Activated T-cell treated with anti-CD3 and anti-CD28 coated beads for 1 hour (primary cell): ENCODE data around the gene ADK.
"Not testable (repeated sequence)": the region's sequence is repeated elsewhere in the genome, so short reads cannot be mapped to it uniquely, and the experiment has no call there.

Source experiments
- DNase-seq: peaks from one replicate; pipeline ENCODE4 v3.0.0-alpha.2; 2020; ENCODE audit warnings: low read depth

Gene ADK

DNA sequence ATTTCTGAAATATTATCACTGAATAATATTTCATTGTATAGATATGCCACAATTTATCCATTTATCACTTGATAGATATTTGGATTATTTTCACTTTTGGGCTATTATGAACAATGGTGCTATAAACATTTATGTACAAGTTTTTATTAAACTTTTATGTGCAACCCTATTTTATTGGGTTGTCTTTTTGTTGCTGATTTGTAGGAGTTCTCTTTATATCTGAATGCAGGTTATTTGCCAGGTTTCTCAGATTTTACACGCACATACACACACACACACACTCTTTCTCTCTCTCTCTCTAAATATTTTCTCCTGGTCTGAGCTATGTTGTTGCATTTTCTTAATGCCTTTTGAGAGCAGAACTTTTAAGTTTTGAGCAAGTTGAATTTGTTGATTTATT, 36.2 kb downstream of the ADK start:
- DNase-seq = no peak

DNA sequence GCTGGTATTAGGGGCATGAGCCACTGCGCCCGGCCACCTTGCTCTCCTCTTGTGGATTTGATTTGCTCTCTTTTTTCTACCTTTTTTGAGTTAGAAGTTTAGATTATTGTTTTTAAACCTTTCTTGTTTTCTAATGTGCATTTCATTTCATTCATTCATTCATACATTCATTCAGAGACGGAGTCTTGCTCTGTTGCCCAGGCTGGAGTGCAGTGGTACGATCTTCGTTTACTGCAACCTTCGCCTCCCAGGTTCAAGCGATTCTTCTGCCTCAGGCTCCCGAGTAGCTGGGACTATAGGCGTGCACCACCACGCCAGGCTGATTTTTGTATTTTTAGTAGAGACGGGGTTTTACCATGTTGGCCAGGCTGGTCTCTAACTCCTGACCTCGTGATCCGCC, 37.6 kb downstream of the ADK start:
- DNase-seq = not testable (repeated sequence)

DNA sequence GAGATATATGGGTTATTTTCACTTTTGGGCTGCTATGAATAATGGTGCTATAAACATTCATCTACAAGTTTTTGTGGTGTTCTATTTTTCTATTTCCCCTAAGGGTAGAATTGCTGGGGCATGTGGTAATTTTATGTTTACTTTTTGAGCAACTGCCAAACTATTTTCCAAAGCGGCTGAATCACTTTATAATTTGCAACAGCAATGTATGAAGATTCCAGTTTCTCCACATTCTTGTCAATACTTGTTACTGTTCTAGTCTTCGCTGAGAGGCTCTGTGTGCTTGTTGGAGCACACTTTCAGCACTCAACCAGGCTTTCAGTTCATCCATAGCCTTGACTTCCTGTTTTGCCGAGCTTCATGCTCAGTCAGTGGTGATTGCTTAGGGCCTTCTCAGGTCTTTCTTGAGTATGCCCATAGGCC, 39.0 kb downstream of the ADK start:
- no peak for DNase-seq

DNA sequence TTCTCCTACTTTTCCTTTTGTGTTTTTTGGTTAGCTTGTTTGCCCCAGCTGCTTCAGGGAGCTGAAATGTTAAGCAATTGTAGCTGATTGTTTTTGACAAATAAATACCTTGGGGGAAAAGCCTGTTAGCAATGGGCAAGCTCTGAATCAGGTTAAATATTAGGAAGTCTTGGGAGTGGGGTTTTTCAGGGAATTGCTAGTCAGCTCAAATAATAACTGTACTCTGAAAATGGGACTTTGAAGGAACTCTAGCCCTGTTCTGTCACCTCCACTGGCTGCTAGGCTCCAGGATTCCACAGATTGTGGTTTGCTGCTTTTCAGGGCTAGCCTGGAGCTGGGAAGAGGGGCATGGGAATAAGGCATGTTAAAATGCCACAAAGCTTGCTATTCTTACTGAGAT, 39.5 kb downstream of the ADK start:
- no peak for DNase-seq

DNA sequence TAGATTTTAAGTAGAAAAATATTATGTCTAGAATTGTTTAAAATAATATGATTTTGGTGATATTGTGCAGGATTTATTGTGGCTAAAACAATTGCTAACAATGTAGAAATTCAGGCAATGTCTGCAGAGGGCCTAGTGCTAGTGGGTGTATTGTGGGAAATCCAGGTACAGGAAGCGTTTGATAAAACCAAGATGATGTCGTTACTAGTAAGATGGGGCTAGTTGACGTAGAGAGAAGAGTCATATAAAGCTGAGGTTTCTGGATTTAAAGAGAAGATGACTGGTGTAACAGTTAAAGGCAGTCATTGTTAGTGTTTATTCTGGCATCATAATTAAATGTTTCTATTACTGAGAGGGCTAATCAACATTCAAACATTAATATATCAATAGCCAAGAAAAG, 43.5 kb downstream of the ADK start:
- DNase-seq = no peak

DNA sequence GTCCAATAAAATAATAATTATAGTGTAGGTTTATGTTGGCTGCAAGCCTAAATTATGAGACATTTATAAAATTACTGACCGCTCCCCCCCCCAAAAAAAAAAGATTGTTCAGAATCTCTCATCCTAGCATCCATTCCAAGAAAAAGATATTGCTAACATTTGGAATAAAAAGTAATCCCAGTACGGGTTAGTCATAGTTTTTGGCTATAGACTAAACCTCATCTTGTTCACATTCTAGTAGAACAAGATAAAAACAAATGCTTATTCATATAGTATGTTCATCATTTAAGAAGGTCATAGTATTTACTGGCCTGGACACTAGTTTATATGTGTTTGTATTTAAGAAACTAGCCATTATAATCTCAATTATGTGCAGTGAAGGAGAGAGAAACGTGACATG, 44.0 kb downstream of the ADK start:
- DNase-seq = no peak

DNA sequence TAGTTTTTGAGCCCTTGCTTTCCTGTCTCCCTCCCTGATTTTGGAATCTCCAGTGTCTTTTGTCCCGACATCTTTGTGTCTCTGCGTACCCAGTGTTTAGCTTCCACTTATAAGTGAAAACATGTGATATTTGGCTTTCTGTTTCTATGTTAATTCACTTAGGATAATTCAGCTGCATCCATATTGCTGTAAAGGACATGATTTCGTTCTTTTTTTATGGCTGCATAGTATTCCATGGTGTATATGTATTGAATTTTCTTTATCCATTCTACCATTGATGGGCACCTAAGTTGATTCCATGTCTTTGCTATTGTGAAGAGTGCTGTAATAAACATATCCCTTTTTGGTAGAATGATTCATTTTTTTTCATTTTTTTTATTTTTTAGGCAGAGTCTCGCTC, 48.3 kb downstream of the ADK start:
- DNase-seq = no peak

DNA sequence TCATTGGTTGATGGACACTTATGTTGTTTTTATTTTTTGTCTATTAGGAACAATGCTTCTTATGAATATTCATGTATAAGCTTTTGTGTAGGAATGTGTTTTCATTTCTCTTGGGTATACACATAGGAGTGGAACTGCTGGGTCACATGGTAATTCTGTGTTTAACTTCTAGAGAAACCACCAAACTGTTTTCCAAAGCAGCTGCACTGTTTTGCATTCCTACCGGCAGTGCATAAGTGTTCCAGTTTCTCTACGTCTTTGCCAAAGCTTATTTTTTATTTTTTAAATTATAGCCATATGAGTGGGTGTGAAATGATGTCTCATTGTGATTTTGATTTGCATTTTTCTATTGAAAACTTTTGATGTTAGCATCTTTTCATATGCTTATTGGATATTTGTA, 51.3 kb downstream of the ADK start:
- no peak for DNase-seq

DNA sequence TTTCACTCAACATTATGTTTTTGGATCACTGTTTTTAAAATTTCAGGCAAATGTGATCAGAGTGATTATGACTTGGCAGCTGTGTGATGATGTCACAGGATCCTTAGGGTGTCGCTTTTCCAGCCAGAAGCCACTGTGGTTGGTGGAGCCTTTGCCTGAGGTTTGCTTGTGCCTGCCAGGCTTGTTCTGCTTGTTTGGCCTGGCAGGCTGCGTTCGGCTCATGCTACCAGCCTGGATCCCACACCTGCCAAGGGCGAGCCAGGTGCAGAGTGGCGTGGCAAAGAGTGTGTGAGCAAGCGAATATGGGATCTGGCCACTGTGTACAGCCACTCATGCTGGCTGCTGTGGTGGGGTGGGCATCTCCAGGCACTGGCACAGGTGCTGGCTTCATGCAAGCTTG, 55.7 kb downstream of the ADK start:
- no peak for DNase-seq

DNA sequence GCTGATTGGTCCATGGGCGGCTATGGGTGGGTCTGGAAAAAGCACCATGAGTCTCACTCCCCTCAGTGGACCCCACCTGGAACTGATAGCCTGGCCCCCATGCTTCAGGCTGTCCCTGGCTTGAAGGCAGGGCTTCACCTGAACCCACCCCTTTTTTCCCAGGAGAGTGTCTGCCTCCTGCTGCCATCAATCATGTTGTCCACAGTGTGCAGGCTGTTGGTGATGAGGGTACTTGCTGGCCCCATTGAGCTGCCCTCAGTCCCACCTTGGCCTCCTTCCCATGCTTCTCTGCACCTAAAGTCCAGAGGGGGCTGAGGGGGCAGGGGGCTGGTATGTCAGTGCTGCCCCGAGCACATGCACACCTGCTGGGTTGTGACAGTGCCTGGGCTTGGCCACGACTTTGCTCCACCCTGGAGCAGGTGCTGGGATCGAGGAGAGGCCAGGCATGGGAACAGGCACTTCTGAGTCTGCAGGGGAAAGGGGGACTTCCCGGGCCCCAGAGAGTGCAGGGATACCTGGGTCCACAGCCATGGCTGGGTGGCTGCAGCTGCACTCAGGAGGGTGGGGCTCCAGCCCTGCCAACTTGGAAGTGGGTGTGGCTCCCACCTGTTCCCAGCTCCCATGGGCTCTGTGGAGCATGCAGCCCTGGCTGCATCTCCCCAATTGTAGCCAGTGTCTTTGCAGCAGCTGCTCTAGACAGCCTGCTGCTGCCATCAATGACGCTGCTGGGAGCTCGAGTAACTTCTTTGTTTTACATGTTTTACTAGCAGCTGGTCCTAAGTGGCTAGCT, 56.9 kb downstream of the ADK start:
- no peak for DNase-seq

DNA sequence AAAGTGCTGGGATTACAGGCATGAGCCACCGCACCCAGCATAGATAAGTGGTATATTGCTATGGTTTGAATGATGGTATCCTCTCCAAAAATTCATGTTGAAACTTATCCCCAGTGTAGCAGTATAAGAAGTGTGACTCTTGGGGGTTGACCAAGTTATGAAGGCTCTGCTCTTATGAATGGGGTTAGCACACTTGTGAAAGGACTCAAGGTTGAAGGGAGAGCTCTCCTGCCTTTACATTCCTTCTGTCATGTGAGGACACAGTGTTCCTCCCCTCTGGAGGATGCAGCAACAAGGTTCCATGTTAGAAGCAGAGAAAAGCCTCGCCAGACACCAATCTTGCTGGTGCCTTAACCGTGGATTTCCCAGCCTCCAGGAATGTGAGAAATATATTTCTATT, 58.0 kb downstream of the ADK start:
- no peak for DNase-seq

DNA sequence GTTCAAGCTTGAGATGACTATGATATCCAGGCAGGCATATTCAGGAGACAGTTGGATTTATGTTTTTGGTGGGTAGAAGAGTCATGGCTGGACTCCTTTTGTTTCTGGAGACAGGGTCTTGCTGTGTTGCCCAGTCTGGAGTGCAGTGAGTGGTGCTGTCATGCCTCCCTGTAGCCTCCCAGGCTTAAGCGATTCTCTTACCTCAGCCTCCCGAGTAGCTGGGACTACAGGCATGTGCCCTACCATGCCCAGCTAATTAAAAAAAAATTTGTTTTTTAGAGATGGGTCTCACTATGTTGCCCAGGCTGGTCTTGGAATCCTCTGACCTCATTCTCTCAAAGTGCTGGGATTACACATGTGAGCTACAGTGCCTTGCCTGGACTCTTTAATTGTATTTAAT, 62.0 kb downstream of the ADK start:
- DNase-seq = no peak

DNA sequence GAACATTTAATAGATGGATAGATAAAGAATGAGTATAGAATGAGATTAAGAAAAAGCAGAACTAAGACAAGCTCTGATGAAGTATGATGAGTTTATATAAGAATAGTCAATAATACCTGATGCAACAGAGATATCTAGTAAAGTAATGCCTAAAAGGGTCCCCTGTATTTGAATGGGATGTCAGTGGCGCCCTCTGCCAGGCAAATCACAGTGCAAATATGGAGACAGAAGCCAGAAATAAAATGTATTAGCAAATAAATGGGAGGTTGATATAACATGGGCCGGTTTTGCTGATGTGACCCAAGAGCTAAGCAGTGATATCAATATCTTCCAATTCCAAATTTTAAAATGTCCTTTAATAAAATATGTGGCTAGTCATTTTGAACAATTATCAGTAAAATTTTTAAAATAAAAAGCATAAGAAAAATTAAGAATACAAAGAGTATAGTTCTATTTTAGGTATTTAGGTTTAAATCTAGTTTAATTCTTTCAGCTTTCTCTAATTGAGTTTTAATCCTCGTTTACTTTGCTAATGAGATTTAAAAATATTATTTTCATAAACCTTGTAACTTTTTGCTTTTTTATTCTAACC, 62.6 kb downstream of the ADK start:
- peak; percentile 42 for DNase-seq

DNA sequence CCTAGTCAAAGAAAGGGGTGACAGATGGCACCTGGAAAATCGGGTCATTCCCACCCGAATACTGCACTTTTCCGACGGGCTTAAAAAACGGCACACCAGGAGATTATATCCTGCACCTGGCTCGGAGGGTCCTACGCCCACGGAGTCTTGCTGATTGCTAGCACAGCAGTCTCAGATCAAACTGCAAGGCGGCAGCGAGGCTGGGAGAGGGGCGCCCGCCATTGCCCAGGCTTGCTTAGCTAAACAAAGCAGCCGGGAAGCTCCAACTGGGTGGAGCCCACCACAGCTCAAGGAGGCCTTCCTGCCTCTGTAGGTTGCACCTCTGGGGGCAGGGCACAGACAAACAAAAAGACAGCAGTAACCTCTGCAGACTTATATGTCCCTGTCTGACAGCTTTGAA, 66.1 kb downstream of the ADK start:
- DNase-seq = not testable (repeated sequence)

DNA sequence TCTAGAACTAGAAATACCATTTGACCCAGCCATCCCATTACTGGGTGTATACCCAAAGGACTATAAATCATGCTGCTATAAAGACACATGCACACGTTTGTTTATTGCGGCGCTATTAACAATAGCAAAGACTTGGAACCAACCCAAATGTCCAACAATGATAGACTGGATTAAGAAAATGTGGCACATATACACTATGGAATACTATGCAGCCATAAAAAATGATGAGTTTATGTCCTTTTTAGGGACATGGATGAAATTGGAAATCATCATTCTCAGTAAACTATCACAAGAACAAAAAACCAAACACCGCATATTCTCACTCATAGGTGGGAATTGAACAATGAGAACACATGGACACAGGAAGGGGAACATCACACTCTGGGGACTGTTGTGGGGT, 71.4 kb downstream of the ADK start:
- not testable (repeated sequence) for DNase-seq

DNA sequence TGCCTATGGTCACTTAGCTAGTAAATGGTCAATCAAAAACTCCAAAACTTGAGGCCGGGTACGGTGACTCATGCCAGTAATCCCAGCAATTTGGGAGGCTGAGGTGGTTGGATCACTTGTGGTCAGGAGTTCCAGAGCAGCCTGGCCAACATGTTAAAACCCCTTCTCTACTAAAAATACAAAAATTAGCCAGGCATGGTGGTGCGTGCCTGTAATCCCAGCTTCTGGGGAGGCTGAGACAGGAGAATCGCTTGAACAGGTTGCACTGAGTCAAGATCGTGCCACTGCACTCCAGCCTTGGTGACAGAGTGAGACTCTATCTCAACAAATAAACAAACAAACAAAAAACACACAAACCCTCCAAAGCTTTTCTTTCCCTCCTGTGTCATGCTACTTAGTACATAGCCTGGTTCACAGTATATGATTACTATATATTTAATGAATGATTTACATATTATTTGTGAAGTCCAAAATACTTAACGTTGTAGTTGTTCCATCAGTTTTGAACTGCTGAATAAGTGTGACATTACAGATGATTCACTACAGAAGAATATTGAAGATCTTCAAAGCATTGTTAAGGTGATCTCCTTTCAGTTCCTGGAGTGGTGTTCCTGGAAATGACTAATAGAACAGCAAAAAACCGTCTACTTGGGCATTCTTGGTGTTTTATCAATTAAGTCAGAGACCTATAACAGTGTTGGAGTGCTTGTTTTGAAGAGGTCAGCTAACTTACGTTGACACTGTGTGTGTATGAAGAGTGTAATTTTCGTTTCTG, 72.9 kb downstream of the ADK start:
- DNase-seq = no peak

DNA sequence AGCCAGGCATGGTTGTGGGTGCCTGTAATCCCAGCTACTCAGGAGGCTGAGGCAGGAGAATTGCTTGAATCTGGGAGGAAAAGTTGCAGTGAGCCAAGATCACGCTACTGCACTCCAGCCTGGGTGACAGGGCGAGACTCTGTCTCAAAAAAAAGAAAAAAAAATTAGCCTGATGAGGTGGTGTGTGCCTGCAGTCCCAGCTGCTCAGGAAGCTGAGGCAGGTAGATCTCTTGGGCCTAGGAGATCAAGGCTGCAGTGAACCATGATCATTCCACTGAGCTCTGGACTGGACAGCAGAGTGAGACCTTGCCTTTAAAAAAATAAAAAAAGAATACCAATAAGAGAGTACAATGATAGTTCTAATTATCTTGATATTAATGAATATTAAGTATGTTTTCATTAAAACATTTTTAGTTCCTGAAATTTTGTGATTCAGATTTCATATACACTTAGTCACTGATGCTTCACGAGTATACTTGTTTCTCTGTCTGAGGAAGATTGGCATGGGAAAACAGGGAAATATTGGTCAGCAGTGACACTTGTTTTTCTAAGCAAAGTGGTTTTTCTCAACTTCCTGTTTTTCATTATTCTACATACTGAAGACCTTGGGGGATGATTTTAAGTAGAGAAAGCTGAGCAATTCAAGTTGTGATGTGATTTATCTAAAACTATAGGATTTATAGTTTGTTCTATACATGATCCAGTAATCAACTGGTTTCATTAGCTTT, 76.8 kb downstream of the ADK start:
- DNase-seq = no peak

DNA sequence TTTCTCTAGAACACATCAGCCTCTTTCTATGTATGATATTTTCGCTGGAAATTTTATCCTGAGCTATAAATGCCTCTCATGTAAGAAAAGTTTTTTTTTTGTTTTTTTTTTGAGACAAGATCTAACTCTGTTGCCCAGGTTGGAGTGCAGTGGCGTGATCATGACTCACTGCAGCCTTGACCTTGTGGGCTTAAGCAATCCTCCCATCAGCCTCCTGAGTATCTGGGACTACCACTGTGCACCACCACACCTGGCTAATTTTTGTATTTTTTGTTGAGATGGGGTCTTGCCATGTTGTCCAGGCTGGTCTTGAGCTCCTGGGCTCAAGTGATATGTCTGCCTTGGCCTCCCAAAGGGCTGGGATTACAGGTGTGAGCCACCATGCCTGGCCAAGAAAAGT, 80.4 kb downstream of the ADK start:
- DNase-seq = no peak

DNA sequence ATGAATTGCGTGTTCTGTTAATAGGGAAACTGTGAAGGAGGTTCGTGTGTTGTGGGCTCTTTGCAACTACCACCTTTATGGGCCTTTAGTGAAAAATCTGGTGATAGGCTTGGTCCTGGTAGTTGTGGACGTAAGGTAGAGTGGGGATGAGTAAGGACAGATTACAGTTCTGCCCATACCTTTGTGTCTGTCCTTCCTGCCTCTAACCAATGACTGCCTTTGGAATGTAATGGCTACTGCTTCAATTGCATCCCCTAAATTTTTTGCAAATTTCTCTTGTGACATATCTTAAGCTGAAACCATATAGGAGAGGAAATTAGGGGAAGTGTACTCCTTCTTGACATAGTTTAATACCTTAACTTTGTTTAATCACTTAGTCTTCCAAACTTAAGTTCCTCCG, 82.3 kb downstream of the ADK start:
- no peak for DNase-seq

DNA sequence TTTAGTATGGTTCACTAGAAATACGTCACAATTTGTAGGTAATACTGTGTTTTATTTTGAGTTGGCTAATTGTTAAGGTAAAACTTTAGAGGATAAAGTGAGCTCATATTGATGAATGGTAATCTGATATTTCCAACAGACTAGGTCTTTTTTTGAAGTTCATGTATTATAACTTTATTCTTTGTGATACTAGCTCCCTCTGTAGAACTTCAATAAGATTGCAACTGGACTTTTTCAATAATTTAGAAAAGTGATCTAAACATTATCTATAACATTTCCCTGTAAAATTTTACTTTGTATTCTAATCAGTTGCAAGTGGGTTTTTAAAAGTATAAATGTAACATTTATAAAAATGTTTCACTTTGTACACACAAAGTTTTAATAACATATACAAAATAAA, 83.5 kb downstream of the ADK start:
- no peak for DNase-seq

DNA sequence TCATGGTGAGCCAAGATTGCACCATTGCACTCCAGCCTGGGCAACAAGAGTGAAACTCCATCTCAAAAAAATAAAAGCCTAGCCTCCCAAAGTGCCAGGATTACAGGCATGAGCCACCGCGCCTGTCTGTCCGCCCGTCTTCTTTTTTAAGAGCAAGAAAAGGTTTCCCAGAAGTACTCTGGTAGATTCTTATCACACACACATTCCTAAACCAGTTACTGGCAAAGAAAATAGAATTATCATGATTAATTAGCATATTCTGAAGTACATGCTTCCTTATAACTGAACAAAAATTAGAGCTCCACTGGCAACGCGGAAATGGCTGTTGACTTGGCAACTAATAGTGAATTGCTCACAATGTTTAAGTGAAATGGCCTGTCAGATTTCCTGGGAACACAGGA, 87.0 kb downstream of the ADK start:
- DNase-seq = no peak

DNA sequence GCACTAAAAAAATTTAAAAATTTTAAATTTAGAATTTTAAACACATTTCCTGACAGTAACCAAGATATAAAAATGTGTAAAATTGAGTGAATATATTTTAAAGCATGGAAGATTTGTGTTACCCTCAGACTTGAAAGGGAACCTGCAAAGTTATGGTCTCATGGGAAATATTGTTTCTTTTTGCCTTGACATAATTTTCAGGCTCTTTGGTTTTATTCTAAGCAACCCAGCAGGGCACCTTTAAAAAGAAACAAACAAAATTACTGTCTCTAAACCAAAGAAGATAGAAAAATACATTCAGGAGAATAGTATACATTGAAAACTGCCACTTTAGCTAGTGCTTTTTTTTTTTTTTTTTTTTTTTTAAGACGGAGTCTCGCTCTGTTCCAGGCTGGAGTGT, 87.5 kb downstream of the ADK start:
- no peak for DNase-seq

DNA sequence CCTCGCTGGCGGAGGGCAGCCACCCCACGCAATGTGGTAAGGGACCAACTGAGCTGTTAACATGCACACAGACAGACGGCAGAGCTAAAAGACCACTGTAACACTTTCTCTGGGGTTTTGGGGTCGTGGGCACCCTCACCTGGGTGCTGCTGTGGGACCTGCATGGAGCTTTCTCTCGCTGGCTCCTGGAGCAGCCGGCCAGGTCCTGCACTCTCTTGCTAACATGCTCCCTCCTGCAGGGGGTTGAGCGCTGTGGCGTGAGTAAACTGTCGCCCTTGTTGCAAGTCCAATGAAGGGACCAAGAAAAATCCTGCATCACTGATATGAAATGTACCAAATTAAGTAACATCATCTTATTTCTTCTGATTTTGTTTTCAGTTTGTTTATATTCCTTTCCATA, 92.0 kb downstream of the ADK start:
- no peak for DNase-seq
